ENCODE results near the gene FAM241B. TPM values are rescaled to one million over a fixed set of nuclear protein-coding genes. Genes with fewer than 3 reads are reported as not detected.

The FAM241B gene
- total RNA-seq, 1 experiment from 2014 or later, result 18.0 TPM

- Histone ChIP-seq H3K27ac (ENCODE audit: low read depth, low read length) (no peak overlapping the region), H3K9ac (ENCODE audit: low read length) (no peak overlapping the region), H3K9me3 (ENCODE audit: control insufficient read depth in 1 of 2, insufficient read depth in 1 of 2, low read depth in 1 of 2, low read length in 2 of 2) (no peaks in the 10 kb centered on the region), H4K20me1 (ENCODE audit: insufficient read depth) (no peaks in the 10 kb centered on the region), H2AFZ (ENCODE audit: low read depth, low read length, poor library complexity, severe bottlenecking) (no peak overlapping the region), H3K79me2 (ENCODE audit: insufficient read depth, low read length) (peaks cover 7% of the 10 kb centered on the region), H3K36me3 (ENCODE audit: control insufficient read depth in 1 of 2, insufficient read depth in 2 of 2, low read length in 2 of 2) (peaks cover 7 to 8% of the 10 kb centered on the region in 2 experiments; a peak in 3 of 4 replicates), H3K9me2 (ENCODE audit: insufficient read depth) (no peaks in the 10 kb centered on the region), H3K4me2 (ENCODE audit: low read length) (no peak overlapping the region), H3K4me1 (ENCODE audit: control insufficient read depth in 1 of 2, insufficient read depth in 2 of 2, low read length in 2 of 2) (peaks cover under 1 to 7% of the 10 kb centered on the region in 2 experiments; a peak in 3 of 4 replicates), H3K4me3 (replicated peaks in 1 of 2; ENCODE audit: low read depth in 1 of 2, low read length in 2 of 2) (no peak overlapping the region), H3K27me3 (ENCODE audit: insufficient read depth, low read length) (no peaks in the 10 kb centered on the region)
- TF ChIP-seq SRF (IDR thresholded peaks at IDR 0.05; ENCODE audit: low read depth) (no peak), CTCF (IDR thresholded peaks at IDR 0.05 in 2 of 3, conservative IDR thresholded peaks at IDR 0.05 in 1 of 3; ENCODE audit: borderline replicate concordance in 1 of 3, insufficient read depth in 1 of 3, low read depth in 2 of 3, low read length in 2 of 3) (no peak), EZH2phosphoT487 (IDR thresholded peaks at IDR 0.05; ENCODE audit: borderline replicate concordance) (no peak), CEBPB (IDR thresholded peaks at IDR 0.05; ENCODE audit: low read depth) (no peak), YY1 (IDR thresholded peaks at IDR 0.05; ENCODE audit: extremely low read depth, insufficient replicate concordance, low read depth, low read length) (no peak), TCF7L2 (IDR thresholded peaks at IDR 0.05; ENCODE audit: borderline replicate concordance, extremely low read depth, insufficient read depth, insufficient read length) (no peak), SIN3A (IDR thresholded peaks at IDR 0.05; ENCODE audit: low read depth) (no peak), CBX3 (IDR thresholded peaks at IDR 0.05; ENCODE audit: low read depth) (no peak), ZFX (IDR thresholded peaks at IDR 0.05) (no peak), ELF1 (IDR thresholded peaks at IDR 0.05; ENCODE audit: borderline replicate concordance, low read depth) (no peak), POLR2A (IDR thresholded peaks at IDR 0.05; ENCODE audit: borderline replicate concordance, extremely low read depth, insufficient read depth, insufficient read length) (no peak), FOSL1 (IDR thresholded peaks at IDR 0.05; ENCODE audit: low read depth) (no peak), POLR2AphosphoS5 (IDR thresholded peaks at IDR 0.05; ENCODE audit: low read depth, low read length) (no peak)
- TF ChIP-seq, protein P1, sequence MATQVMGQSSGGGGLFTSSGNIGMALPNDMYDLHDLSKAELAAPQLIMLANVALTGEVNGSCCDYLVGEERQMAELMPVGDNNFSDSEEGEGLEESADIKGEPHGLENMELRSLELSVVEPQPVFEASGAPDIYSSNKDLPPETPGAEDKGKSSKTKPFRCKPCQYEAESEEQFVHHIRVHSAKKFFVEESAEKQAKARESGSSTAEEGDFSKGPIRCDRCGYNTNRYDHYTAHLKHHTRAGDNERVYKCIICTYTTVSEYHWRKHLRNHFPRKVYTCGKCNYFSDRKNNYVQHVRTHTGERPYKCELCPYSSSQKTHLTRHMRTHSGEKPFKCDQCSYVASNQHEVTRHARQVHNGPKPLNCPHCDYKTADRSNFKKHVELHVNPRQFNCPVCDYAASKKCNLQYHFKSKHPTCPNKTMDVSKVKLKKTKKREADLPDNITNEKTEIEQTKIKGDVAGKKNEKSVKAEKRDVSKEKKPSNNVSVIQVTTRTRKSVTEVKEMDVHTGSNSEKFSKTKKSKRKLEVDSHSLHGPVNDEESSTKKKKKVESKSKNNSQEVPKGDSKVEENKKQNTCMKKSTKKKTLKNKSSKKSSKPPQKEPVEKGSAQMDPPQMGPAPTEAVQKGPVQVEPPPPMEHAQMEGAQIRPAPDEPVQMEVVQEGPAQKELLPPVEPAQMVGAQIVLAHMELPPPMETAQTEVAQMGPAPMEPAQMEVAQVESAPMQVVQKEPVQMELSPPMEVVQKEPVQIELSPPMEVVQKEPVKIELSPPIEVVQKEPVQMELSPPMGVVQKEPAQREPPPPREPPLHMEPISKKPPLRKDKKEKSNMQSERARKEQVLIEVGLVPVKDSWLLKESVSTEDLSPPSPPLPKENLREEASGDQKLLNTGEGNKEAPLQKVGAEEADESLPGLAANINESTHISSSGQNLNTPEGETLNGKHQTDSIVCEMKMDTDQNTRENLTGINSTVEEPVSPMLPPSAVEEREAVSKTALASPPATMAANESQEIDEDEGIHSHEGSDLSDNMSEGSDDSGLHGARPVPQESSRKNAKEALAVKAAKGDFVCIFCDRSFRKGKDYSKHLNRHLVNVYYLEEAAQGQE (IDR thresholded peaks at IDR 0.05; ENCODE audit: low read depth), result no peak
- TF ChIP-seq, protein P2, sequence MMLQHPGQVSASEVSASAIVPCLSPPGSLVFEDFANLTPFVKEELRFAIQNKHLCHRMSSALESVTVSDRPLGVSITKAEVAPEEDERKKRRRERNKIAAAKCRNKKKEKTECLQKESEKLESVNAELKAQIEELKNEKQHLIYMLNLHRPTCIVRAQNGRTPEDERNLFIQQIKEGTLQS (IDR thresholded peaks at IDR 0.05), result no peak
- TF ChIP-seq, protein P3, sequence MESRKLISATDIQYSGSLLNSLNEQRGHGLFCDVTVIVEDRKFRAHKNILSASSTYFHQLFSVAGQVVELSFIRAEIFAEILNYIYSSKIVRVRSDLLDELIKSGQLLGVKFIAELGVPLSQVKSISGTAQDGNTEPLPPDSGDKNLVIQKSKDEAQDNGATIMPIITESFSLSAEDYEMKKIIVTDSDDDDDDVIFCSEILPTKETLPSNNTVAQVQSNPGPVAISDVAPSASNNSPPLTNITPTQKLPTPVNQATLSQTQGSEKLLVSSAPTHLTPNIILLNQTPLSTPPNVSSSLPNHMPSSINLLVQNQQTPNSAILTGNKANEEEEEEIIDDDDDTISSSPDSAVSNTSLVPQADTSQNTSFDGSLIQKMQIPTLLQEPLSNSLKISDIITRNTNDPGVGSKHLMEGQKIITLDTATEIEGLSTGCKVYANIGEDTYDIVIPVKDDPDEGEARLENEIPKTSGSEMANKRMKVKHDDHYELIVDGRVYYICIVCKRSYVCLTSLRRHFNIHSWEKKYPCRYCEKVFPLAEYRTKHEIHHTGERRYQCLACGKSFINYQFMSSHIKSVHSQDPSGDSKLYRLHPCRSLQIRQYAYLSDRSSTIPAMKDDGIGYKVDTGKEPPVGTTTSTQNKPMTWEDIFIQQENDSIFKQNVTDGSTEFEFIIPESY (IDR thresholded peaks at IDR 0.05; ENCODE audit: extremely low read depth, insufficient replicate concordance, low read length), result no peak
- ChIA-PET RAD21 (ENCODE audit: low non-redundant PET in 1 of 2, low total read pairs in 2 of 2, uncharacterized antibody in 2 of 2, unreplicated experiment in 2 of 2) (interaction anchor here (0.6 to 2.8 kb wide), 3 partner anchors 120 to 211 kb away, joined by 3 to 17 read pairs (median 14); no protein-coding TSS in a partner anchor), CTCF (interaction anchor here (1.0 to 5.2 kb wide), 7 partner anchors 10 to 229 kb away, joined by 3 to 148 read pairs (median 4); no protein-coding TSS in a partner anchor), POLR2A (interaction anchor here (1.8 kb wide), 1 partner anchor 121 kb away, joined by 10 read pairs; no protein-coding TSS in a partner anchor)
- BruUV-seq (replicated peaks), result no TSS peak
- ATAC-seq (no peak), DNase-seq (ENCODE audit: low read depth, low spot score) (no peak)
- intact Hi-C loops (cut with micrococcal nuclease), result loop anchor here (2.0 to 5.0 kb wide), 2 partner anchors 209 to 399 kb away; no protein-coding TSS in a partner anchor
Observed at GRCh38 chr10:69636273-69636575, 6.2 kb downstream of the FAM241B start.

Measured in HCT116 (cell line).